HepG2 (cell line): ENCODE measurements around the gene RALB. TPM values are rescaled to one million over a fixed set of nuclear protein-coding genes. Genes with fewer than 3 reads are reported as not detected.

Source experiments
- ASH2L ChIP-seq: fragments of 300-600, 200-600 bp; sonication (generic); IDR thresholded peaks from 2 replicates; pipeline ENCODE4 v1.7.0; 2017; ENCODE audit warnings: low read depth, mild to moderate bottlenecking, moderate library complexity, mixed read lengths, low read length; ENCODE audit not compliant: insufficient read length
- ATF1 ChIP-seq: IDR thresholded peaks from 2 replicates; pipeline ENCODE4 v1.6.1; 2016; ENCODE audit warnings: mild to moderate bottlenecking, control low read depth
- FOXA3 ChIP-seq: IDR thresholded peaks from 2 replicates; pipeline ENCODE4 v1.6.1; 2016; ENCODE audit warnings: missing genetic modification reagents, missing compliant biosample characterization
- HNF4A ChIP-seq: sonication (generic); formaldehyde crosslinking; IDR thresholded peaks from 2 replicates; pipeline ENCODE4 v1.4.0; 2020; ENCODE audit warnings: missing genetic modification reagents
- HNF4G ChIP-seq, 2 experiments: sonication (generic) in 1 of 2; formaldehyde crosslinking in 1 of 2; IDR thresholded peaks; 2 replicates each; pipeline versions ENCODE4 v1.4.0 to v1.6.1; 2011 to 2020; ENCODE audit warnings: borderline replicate concordance in 2 of 2, low read depth in 2 of 2, mild to moderate bottlenecking in 2 of 2, low read length in 1 of 2, missing genetic modification reagents in 1 of 2, moderate library complexity in 1 of 2
- HNRNPH1 ChIP-seq: fragments of 200-400 bp; formaldehyde crosslinking; optimal IDR thresholded peaks from 2 replicates; pipeline ENCODE3; 2017; ENCODE audit warnings: mild to moderate bottlenecking, low read depth, low read length
- NCOR1 ChIP-seq: fragments of 200-600 bp; sonication (generic); IDR thresholded peaks from 2 replicates; pipeline ENCODE4 v1.7.0; 2017; ENCODE audit warnings: antibody characterized with exemption, low read length, borderline replicate concordance
- NR2F2 ChIP-seq: IDR thresholded peaks from 2 replicates; pipeline ENCODE4 v1.6.1; 2012; ENCODE audit warnings: low read depth, inconsistent platforms, borderline replicate concordance
- RXRA ChIP-seq: sonication (generic); formaldehyde crosslinking; IDR thresholded peaks from 2 replicates; pipeline ENCODE4 v1.5.1; 2020; ENCODE audit warnings: missing genetic modification reagents
- SAP130 ChIP-seq: IDR thresholded peaks from 2 replicates; pipeline ENCODE4 v1.6.1; 2016; ENCODE audit warnings: low read depth
- SMAD1 ChIP-seq: sonication (generic); formaldehyde crosslinking; IDR thresholded peaks from 2 replicates; pipeline ENCODE4 v1.4.0; 2020; ENCODE audit warnings: missing genetic modification reagents, low read depth, mild to moderate bottlenecking, borderline replicate concordance
- U2AF2 ChIP-seq: fragments of 200-400 bp; formaldehyde crosslinking; IDR thresholded peaks from 2 replicates; pipeline ENCODE4 v1.6.1; 2017; ENCODE audit warnings: low read depth, mild to moderate bottlenecking, low read length
- ZBTB7B ChIP-seq: sonication (generic); formaldehyde crosslinking; IDR thresholded peaks from 2 replicates; pipeline ENCODE4 v1.4.0; 2020; ENCODE audit warnings: missing genetic modification reagents
- ZFX ChIP-seq: sonication (generic); formaldehyde crosslinking; IDR thresholded peaks from 2 replicates; pipeline ENCODE4 v1.4.0; 2020; ENCODE audit warnings: mild to moderate bottlenecking, low read depth, missing genetic modification reagents, moderate library complexity
- ZNF143 ChIP-seq: sonication (generic); formaldehyde crosslinking; IDR thresholded peaks from 2 replicates; pipeline ENCODE4 v1.4.0; 2020; ENCODE audit warnings: missing genetic modification reagents
- ZNF230 ChIP-seq: sonication (generic); formaldehyde crosslinking; IDR thresholded peaks from 2 replicates; pipeline ENCODE4 v1.4.0; 2020; ENCODE audit warnings: mild to moderate bottlenecking, missing genetic modification reagents
- ZNF547 ChIP-seq: sonication (generic); formaldehyde crosslinking; IDR thresholded peaks from 2 replicates; pipeline ENCODE4 v1.5.1; 2020; ENCODE audit warnings: mild to moderate bottlenecking, missing genetic modification reagents
- polyA plus RNA-seq, 8 experiments: library from polyadenylated mRNA; depleted of rRNA in 3 of 8; stranded (reverse) in 7 of 8; unstranded in 1 of 8; fragments of >200 nt; fragmentation: Illumina TruSeq in 4 of 8; extraction: Trizol in 4 of 8; gene quantifications; 2 replicates each; pipeline versions ENCODE4 v1.2.1 to v1.2.3, GENCODE V29; 2011 to 2016; ENCODE audit warnings: low read depth in 4 of 8, missing spikeins in 1 of 8, mixed read lengths in 1 of 8; ENCODE audit not compliant: insufficient read depth in 1 of 8
- total RNA-seq, 5 experiments: library from RNA; depleted of rRNA; stranded (reverse); fragments of >200 nt; fragmentation: Illumina TruSeq; extraction: Trizol; gene quantifications; 2 replicates each; pipeline ENCODE4 v1.2.3, GENCODE V29; 2016; ENCODE audit warnings: low read depth in 1 of 5
- TF ChIP-seq, protein P1 (sequence below), 2 experiments: sonication (generic) in 1 of 2; formaldehyde crosslinking in 1 of 2; IDR thresholded peaks; 2 replicates each; pipeline versions ENCODE4 v1.4.0 to v1.6.1; 2018 to 2020; ENCODE audit warnings: missing genetic modification reagents in 2 of 2, borderline replicate concordance in 1 of 2, low read depth in 1 of 2, mild to moderate bottlenecking in 1 of 2, missing biosample characterization in 1 of 2
- TF ChIP-seq, protein P2 (sequence below): sonication (generic); formaldehyde crosslinking; IDR thresholded peaks from 2 replicates; pipeline ENCODE4 v1.5.0; 2020; ENCODE audit warnings: missing genetic modification reagents
- TF ChIP-seq, protein P3 (sequence below): IDR thresholded peaks from 2 replicates; pipeline ENCODE4 v1.4.0; 2020; ENCODE audit warnings: mild to moderate bottlenecking, missing genetic modification reagents

Gene RALB
- total and polyA plus RNA-seq, 2 of the 13 experiments (the other 11 are each of a cell fraction or from before 2014, with no cell fraction given) = 37.8 to 43.2 TPM

DNA sequence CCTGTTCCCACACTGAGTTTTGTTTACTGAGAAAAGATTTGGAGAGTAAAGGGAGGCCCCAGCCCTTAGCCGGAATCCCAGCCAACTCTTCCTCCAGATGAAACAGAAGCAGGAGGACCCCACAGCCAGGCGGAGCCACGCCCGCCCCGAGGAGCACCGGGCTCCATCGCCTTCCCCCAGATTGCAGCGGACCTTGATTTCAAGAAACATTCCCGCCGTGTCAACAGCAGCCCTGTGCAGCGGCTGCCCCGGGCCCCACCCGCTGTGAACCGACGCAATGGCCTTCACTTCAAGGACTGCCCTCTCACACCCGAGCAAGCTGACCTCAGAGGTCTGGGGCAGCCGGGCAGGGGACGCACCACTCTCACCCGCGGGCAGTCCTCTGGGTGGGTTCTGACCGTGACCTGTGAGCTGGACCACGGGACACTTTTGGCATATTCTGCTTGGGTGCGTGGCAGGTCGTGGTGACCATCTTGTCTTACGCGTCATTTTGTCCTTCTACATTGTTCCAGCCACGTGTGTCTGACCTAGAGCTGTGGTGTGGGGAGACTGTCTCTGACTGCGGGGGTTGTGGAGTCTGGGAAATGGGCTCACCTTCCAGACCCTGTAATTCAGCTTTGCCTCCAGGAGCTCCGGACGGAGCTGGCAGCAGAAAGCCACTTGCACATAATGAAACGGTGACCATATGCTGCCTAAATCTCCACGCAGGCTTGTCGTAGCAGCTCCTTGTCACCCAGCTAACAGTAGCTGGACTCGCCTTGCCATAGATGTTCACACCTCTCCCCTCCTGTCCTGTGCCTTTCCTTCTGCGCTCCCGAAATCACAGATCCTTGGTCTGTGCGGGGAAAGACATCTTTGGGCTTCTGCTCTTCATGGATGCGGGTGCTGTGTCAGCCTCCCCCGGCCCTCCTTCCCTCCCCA lies 61.3 kb downstream of the RALB start (continued):
- TF ChIP-seq, protein P1, sequence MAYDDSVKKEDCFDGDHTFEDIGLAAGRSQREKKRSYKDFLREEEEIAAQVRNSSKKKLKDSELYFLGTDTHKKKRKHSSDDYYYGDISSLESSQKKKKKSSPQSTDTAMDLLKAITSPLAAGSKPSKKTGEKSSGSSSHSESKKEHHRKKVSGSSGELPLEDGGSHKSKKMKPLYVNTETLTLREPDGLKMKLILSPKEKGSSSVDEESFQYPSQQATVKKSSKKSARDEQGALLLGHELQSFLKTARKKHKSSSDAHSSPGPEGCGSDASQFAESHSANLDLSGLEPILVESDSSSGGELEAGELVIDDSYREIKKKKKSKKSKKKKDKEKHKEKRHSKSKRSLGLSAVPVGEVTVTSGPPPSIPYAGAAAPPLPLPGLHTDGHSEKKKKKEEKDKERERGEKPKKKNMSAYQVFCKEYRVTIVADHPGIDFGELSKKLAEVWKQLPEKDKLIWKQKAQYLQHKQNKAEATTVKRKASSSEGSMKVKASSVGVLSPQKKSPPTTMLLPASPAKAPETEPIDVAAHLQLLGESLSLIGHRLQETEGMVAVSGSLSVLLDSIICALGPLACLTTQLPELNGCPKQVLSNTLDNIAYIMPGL (CRISPR knock-in tag; IDR thresholded peaks at IDR 0.05; ENCODE audit: borderline replicate concordance in 1 of 2, low read depth in 1 of 2) = no peak
- TF ChIP-seq RXRA (CRISPR knock-in tag) = peak; percentile 66; the same call in 1 of the 2 replicates
- TF ChIP-seq ZBTB7B (CRISPR knock-in tag) = peak; percentile 64; the same call in 1 of the 2 replicates
- peak; percentile 12; the same call in 1 of the 2 replicates for TF ChIP-seq ZFX (CRISPR knock-in tag)
- no peak for TF ChIP-seq U2AF2
- TF ChIP-seq, protein P2, sequence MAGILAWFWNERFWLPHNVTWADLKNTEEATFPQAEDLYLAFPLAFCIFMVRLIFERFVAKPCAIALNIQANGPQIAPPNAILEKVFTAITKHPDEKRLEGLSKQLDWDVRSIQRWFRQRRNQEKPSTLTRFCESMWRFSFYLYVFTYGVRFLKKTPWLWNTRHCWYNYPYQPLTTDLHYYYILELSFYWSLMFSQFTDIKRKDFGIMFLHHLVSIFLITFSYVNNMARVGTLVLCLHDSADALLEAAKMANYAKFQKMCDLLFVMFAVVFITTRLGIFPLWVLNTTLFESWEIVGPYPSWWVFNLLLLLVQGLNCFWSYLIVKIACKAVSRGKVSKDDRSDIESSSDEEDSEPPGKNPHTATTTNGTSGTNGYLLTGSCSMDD = no peak
- TF ChIP-seq NR2F2 = no peak
- TF ChIP-seq HNRNPH1 = no peak
- no peak for TF ChIP-seq NCOR1
- TF ChIP-seq FOXA3 (CRISPR knock-in tag) = peak; percentile 78
- peak; percentile 41; the same call in 1 of the 2 replicates for TF ChIP-seq SAP130 (CRISPR knock-in tag)
- peak; percentile 68; the same call in 1 of the 2 replicates for TF ChIP-seq ZNF230 (CRISPR knock-in tag)
- TF ChIP-seq ASH2L = peak; percentile 11
- TF ChIP-seq ZNF547 (CRISPR knock-in tag) = no peak
- TF ChIP-seq ZNF143 (CRISPR knock-in tag) = no peak
- no peak for TF ChIP-seq HNF4G (IDR thresholded peaks at IDR 0.05; ENCODE audit: borderline replicate concordance, low read depth, low read length)
- 0 out of 2 replicates have a peak, but pooled peaks have one; percentile 60 for TF ChIP-seq HNF4G (CRISPR knock-in tag; IDR thresholded peaks at IDR 0.05; ENCODE audit: borderline replicate concordance, low read depth)
- no peak for TF ChIP-seq ATF1
- TF ChIP-seq, protein P3, sequence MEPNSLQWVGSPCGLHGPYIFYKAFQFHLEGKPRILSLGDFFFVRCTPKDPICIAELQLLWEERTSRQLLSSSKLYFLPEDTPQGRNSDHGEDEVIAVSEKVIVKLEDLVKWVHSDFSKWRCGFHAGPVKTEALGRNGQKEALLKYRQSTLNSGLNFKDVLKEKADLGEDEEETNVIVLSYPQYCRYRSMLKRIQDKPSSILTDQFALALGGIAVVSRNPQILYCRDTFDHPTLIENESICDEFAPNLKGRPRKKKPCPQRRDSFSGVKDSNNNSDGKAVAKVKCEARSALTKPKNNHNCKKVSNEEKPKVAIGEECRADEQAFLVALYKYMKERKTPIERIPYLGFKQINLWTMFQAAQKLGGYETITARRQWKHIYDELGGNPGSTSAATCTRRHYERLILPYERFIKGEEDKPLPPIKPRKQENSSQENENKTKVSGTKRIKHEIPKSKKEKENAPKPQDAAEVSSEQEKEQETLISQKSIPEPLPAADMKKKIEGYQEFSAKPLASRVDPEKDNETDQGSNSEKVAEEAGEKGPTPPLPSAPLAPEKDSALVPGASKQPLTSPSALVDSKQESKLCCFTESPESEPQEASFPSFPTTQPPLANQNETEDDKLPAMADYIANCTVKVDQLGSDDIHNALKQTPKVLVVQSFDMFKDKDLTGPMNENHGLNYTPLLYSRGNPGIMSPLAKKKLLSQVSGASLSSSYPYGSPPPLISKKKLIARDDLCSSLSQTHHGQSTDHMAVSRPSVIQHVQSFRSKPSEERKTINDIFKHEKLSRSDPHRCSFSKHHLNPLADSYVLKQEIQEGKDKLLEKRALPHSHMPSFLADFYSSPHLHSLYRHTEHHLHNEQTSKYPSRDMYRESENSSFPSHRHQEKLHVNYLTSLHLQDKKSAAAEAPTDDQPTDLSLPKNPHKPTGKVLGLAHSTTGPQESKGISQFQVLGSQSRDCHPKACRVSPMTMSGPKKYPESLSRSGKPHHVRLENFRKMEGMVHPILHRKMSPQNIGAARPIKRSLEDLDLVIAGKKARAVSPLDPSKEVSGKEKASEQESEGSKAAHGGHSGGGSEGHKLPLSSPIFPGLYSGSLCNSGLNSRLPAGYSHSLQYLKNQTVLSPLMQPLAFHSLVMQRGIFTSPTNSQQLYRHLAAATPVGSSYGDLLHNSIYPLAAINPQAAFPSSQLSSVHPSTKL (CRISPR knock-in tag) = peak; percentile 68
- peak; percentile 51 for TF ChIP-seq HNF4A
- peak; percentile 26; the same call in 1 of the 2 replicates for TF ChIP-seq SMAD1 (CRISPR knock-in tag)
